T-helper 1 cell treated with Interleukin-12 subunit alpha and Interleukin-12 subunit beta and Interleukin-4 antibody, amounts not matched to agents 30 ng/mL and 1 ng/mL, for 36 hours (primary cell): ENCODE data around the gene ABCC5. TPM values are rescaled to one million over a fixed set of nuclear protein-coding genes. Genes with fewer than 3 reads are reported as not detected.
"Not testable (repeated sequence)": the region's sequence is repeated elsewhere in the genome, so short reads cannot be mapped to it uniquely, and the experiment has no call there.

ENCODE experiments used
- intact Hi-C: fragments of 100-400 bp; cut with micrococcal nuclease; formaldehyde crosslinking; loops from one replicate; pipeline ENCODE4 v1.15.1; 2024
- total RNA-seq: library from RNA; stranded (reverse); gene quantifications from 2 replicates; pipeline ENCODE4 v1.2.3, GENCODE V29; 2022

Gene ABCC5
- total RNA-seq: 20.9 and 22.4 TPM in 2 replicates

GRCh38 chr3:184017672-184018423 is at the start of gene ABCC5:
ABCC5 (minus strand) TSS chr3:184017884; CDS start chr3:184014392, 3,492 bp downstream.
- intact Hi-C loops: loop anchor here (1.0 to 5.0 kb wide), 17 partner anchors 114 to 795 kb away; partner anchors contain the start of genes ABCF3, AP2M1, DVL3 and EEF1AKMT4

GRCh38 chr3:184066211-184066610 is 48.5 kb upstream of the ABCC5 start:
- intact Hi-C loops: no loop called here

GRCh38 chr3:184062637-184063036 is 45.0 kb upstream of the ABCC5 start:
- intact Hi-C loops: no loop called here

GRCh38 chr3:184059424-184059823 is 41.7 kb upstream of the ABCC5 start:
- intact Hi-C loops: no loop called here

DNA sequence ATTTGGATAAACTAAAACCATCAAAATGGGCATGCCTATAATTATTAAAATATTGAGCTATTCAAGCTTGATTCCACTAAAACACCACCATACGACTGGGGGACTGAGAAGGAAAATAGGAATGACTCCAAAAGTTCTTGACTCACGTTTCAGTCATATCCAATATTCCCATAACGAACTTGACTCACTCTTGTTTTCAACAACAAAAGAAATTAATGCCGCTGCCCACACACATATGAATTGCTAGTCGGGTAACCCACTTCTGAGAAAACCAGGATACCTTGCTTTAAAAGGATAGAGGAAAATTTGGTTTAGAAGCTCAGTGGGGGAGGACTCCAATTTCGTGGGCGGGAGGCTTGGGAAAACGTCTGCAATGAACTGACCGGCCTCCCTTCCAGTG is 40.3 kb upstream of the ABCC5 start:
- intact Hi-C loops: no loop called here

- intact Hi-C loops: no loop called here
Measured at GRCh38 chr3:184052767-184053166, 35.1 kb upstream of the ABCC5 start, which contains the start of gene HTR3C. HTR3C (plus strand) TSS chr3:184053047; CDS start chr3:184053081, 34 bp downstream.

GRCh38 chr3:184050217-184050847 is 32.6 kb upstream of the ABCC5 start:
- intact Hi-C loops: no loop called here

- intact Hi-C loops: no loop called here
Measured at GRCh38 chr3:184045995-184046394, 28.3 kb upstream of the ABCC5 start.

DNA sequence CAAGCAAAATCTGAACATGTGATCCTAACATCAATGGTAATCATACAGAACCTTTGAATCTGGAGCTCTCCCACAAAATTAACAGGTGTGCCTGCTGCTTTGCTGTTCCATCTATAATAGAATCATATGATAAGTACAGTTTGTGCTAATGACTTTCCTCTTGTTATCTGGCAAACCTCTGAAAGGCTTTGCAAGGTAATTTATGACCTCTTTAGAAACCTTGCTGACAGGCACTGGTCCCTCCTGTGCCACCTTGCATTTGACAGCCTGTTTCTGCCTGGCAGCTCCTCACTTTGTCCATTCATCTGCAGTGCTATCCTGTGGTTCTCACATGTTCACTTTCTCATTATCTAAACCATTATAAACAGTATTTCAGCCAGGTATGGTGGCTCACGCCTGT is 24.9 kb upstream of the ABCC5 start:
- intact Hi-C loops: no loop called here

DNA sequence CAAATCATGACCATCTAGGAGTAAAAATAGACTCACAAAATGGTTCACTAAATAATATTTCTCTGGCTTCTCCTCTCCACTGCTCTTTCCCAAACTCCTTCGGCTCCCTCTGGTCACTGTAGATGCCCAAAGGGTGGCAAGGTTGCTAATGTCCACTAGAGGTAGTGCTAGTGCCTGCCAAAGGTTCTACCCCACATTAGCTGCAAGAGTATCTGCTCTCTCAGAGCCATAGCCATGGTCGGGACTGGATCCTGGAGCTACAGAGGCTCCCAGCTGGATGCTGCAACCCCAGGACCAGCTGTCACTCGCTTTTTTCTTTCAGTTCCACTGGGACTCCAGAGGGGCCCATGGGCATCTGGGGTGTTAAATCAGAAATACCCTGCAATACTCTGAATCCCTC is 22.3 kb upstream of the ABCC5 start:
- intact Hi-C loops: no loop called here

- intact Hi-C loops: no loop called here
Measured at GRCh38 chr3:184039414-184039813, 21.7 kb upstream of the ABCC5 start.

GRCh38 chr3:184038307-184038706 is 20.6 kb upstream of the ABCC5 start:
- intact Hi-C loops: not testable (repeated sequence)

GRCh38 chr3:184037816-184038215 is 20.1 kb upstream of the ABCC5 start:
- intact Hi-C loops: no loop called here

DNA sequence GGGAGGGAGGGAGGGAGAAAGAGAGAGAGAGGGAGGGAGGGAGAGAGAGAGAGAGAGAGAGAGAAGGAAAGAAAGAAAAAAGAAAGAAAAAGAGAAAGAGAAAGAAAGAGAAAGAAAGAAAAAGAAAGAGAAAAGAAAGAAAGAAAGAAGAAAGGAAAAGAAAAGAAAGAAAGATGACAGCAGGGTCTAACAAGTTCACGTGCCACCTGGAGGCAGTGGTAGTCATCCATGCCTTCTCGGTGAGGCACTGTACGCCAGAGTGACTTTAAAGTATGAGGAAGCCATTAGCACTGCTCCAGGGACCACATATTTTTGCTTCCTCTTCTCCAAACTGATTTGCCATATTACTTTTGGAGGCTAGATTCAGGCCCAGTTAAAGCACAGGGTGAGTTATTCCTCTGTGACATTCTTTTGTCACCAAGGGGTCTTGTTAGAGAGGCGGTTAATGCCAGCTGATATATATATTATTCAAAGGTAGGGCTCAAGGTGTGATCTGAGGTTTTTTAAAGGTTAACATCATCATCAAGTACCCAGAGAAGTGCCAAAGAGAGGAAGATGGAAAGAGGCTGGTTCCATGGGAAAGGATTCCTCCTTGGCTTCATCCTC is 13.6 kb upstream of the ABCC5 start, which contains the start of gene HTR3D:
Gene HTR3D, plus strand, starts transcription at position 556 of the 606 bp plus-strand sequence. Its CDS starts 0 bp downstream, at position 556.
- intact Hi-C loops: no loop called here

DNA sequence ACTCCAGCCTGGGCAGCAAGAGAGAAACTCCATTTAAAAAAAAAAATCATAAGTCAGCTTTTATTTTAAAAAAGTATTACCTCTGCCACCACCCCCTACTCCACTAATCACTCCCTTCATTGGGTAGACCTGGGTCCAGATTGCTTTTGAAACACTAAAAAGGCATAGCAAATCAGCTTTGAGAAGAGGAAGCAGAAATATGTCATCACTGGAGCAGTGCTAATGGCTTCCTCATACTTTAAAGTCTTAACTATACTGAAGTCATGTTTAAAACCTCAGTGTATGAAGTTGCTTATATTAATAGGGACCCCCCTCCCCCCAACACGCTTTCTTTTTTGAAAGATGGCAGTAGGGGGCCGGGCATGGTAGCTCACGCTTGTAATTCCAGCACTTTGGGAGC is 12.9 kb upstream of the ABCC5 start:
- intact Hi-C loops: no loop called here

- intact Hi-C loops: no loop called here
Measured at GRCh38 chr3:184029443-184029842, 11.8 kb upstream of the ABCC5 start.

DNA sequence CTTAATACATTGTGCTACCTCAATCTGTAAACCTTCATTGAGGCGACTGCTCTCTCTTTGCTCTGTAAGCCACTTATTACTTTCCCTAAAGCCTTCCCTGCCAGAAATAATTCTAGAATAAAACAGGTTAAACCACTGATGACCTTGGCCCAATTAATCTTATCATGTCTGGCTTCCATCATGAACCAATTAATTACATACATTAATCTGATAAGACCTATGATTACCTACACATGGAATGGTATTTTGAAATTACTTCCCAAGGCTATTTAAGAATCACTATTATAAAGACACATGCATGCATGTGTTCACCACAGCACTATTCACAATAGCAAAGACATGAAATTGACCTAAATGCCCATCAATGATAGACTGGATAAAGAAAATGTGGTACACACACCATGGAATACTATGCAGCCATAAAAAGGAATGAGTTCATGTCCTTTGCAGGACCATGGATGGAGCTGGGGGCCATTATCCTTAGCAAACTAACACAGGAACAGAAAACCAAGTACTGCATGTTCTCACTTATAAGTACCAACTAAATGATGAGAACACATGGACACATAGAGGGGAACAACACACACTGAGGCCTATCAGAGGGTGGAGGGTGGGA is 10.7 kb upstream of the ABCC5 start:
- intact Hi-C loops: not testable (repeated sequence)

GRCh38 chr3:184025256-184025655 is 7.6 kb upstream of the ABCC5 start:
- intact Hi-C loops: not testable (repeated sequence)

- intact Hi-C loops: no loop called here
Measured at GRCh38 chr3:184022323-184022722, 4.6 kb upstream of the ABCC5 start.

- intact Hi-C loops: loop anchor here (5.0 kb wide), 3 partner anchors 294 to 694 kb away; partner anchors contain the start of genes EIF4G1 and MAGEF1
Measured at GRCh38 chr3:184018424-184018973, 815 bp upstream of the ABCC5 start.
